ENCODE data around the gene CSH2. TPM values are rescaled to one million over a fixed set of nuclear protein-coding genes. Genes with fewer than 3 reads are reported as not detected.

The CSH2 gene
- total and polyA plus RNA-seq, 5 donors from 2014 or later = 3.8 TPM; not detected in 4

DNA sequence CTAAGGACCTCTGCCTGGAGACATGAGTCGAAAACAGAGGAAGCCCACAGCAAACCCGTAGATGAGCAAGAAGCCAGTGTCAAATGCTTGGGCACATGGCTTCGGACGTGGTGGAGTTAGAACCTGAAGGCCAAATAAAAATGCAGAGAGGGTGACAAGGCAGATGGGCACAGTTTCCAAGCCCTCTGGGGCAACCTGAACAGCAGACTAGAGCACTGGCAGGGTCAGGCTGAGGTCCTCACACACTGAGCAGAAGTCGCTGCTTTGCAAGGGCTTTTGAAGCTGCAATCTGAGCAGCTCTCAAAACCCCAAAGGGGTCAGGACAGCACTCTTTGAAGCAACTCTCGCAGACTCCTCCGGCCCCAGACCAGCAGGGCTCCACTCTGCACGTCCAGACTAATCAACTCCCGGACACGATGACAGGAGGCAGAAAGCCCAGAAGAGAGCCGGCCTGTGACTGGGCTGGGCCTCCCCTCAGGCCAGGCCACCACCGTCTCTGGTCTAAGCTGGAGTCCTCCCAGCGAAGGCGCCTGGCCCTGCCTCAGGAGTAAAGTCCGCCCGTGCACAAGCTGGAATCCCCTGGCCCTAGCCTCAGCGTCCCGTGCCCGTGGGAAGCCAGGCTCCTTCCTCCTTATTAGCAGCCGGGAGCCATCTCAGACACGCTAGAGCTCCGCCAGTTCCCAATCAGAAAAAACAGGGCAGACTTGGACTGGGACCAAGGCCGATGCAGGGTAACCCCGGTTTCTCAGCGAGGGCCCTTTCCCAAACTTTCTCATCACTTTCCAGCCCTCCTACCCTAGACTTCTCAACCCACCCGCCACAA is 31.9 kb downstream of the CSH2 start:
- DNase-seq (peak in 1 of 3 donors; percentile 31), ATAC-seq (ENCODE audit: low read depth in 2 of 2) (no peak)
- Histone ChIP-seq H3K9me3 (ENCODE audit: control insufficient read depth in 2 of 2, low read length in 2 of 2) (no peaks in the 10 kb centered on the region), H3K27ac (ENCODE audit: insufficient read depth, low read length, poor library complexity, severe bottlenecking) (peak overlapping the region; percentile 92), H3K36me3 (ENCODE audit: control insufficient read depth, insufficient read depth, low read length) (peaks cover 11% of the 10 kb centered on the region), H3K27me3 (ENCODE audit: control insufficient read depth, insufficient read depth, low read length) (no peaks in the 10 kb centered on the region), H3K4me1 (ENCODE audit: control insufficient read depth, insufficient read depth, low read length, poor library complexity, severe bottlenecking) (peaks cover 53% of the 10 kb centered on the region), H3K4me3 (ENCODE audit: low read depth, low read length) (peak overlapping the region; percentile 84)
- peak overlapping the region; percentile 85 to 96 (median 94) for H3K27ac Mint-ChIP-seq
- peaks cover 0 to 2% (median 0%) of the 10 kb centered on the region in 7 donors for H3K9me3 Mint-ChIP-seq
- H3K4me3 Mint-ChIP-seq = peak overlapping the region; percentile 90 to 96 (median 92)
- peaks cover 14 to 57% (median 27%) of the 10 kb centered on the region in 4 donors for H3K4me1 Mint-ChIP-seq
- H3K27me3 Mint-ChIP-seq = no peaks in the 10 kb centered on the region
- H3K36me3 Mint-ChIP-seq = peaks cover 7% of the 10 kb centered on the region

DNA sequence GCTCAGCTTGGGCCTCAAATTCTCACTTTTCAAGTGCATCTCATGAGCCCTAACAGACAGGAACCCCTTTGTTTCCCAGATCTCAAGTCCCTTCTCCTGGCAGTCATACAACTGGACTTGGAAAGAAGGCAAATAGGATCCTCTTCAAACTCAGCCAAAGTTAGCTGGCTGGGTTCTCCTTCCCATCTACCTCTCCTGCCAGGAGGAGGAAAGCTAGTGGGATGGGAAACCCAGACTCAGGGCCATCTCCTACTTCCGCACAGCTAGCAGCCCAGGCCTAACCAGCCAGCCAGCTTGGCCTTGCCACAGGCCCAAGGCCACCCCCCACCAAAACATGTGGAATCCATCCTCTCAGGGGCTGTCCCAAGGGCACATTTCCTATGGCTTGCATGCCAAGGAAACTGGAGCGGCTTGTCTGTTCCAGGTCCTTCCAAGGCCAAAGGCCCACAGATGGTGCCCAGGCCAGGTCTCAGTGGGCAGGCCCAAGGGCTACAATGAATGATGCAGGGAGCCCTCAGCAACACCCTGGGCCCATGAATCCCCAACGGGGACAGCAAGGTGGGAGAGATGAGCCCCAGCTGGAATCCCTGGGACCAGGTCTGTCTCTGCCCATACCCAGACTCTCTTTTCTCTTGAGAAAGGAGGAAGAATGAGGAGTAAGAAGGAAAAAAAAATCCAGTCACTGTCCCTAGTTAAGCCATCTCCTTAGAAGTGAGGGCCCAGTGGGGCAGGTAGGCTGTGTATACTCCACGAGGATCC is 32.7 kb downstream of the CSH2 start:
- DNase-seq (no peak), ATAC-seq (ENCODE audit: low read depth in 2 of 2) (no peak)
- Histone ChIP-seq H3K9me3 (ENCODE audit: control insufficient read depth in 2 of 2, low read length in 2 of 2) (no peaks in the 10 kb centered on the region), H3K36me3 (ENCODE audit: control insufficient read depth, insufficient read depth, low read length) (peaks cover 18% of the 10 kb centered on the region), H3K4me1 (ENCODE audit: control insufficient read depth, insufficient read depth, low read length, poor library complexity, severe bottlenecking) (peaks cover 53% of the 10 kb centered on the region), H3K4me3 (ENCODE audit: low read depth, low read length) (peak overlapping the region; percentile 84), H3K27me3 (ENCODE audit: control insufficient read depth, insufficient read depth, low read length) (no peaks in the 10 kb centered on the region), H3K27ac (ENCODE audit: insufficient read depth, low read length, poor library complexity, severe bottlenecking) (peak overlapping the region; percentile 92)
- H3K9me3 Mint-ChIP-seq = peaks cover 0 to 2% (median 0%) of the 10 kb centered on the region in 7 donors
- peak overlapping the region; percentile 90 to 96 (median 92) for H3K4me3 Mint-ChIP-seq
- no peaks in the 10 kb centered on the region for H3K27me3 Mint-ChIP-seq
- H3K27ac Mint-ChIP-seq = peak overlapping the region; percentile 79 to 96 (median 90)
- H3K36me3 Mint-ChIP-seq = peaks cover 7% of the 10 kb centered on the region
- H3K4me1 Mint-ChIP-seq = peaks cover 8 to 61% (median 25%) of the 10 kb centered on the region in 4 donors

DNA sequence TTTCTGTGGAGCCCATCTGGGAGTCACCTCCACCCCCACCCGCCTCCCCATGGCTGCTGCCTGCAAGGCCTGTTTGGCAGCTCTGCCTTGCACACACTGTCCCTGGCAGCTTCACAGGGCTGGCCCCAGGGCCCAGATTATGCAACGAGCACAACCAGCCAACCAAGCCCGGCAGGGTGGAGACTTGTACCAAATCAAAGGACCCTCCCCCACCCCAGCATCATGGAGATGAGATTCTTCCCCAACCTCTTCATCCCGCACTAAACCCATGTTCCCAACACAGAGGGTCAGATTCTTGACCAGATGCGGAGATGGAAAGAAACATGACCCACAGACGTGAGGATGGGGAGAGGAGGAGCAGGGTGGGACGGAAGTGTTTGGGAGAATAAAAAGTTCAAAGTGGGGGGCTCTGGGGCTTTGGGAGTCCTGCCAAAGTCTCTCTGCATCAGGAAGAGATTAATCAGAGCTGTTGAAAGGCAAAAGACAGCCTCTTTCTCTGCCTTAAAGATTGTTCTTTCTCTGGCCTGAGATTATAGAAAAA is 34.8 kb downstream of the CSH2 start:
- Mint-ChIP-seq H3K36me3 (peaks cover 9% of the 10 kb centered on the region), H3K4me3 (peak overlapping the region; percentile 73 to 93 (median 84)), H3K27me3 (no peaks in the 10 kb centered on the region), H3K27ac (peak overlapping the region; percentile 32 to 89 (median 86)), H3K4me1 (peaks cover 8 to 68% (median 26%) of the 10 kb centered on the region in 4 donors), H3K9me3 (peaks cover 0 to 2% (median 0%) of the 10 kb centered on the region in 7 donors)
- ATAC-seq (ENCODE audit: low read depth in 2 of 2) (no peak), DNase-seq (no peak)
- peaks cover 33% of the 10 kb centered on the region for H3K36me3 ChIP-seq (ENCODE audit: control insufficient read depth, insufficient read depth, low read length)
- H3K9me3 ChIP-seq (ENCODE audit: control insufficient read depth in 2 of 2, low read length in 2 of 2) = no peaks in the 10 kb centered on the region
- H3K4me3 ChIP-seq (ENCODE audit: low read depth, low read length) = peak overlapping the region; percentile 64
- no peaks in the 10 kb centered on the region for H3K27me3 ChIP-seq (ENCODE audit: control insufficient read depth, insufficient read depth, low read length)
- H3K27ac ChIP-seq (ENCODE audit: insufficient read depth, low read length, poor library complexity, severe bottlenecking) = peak overlapping the region; percentile 67
- H3K4me1 ChIP-seq (ENCODE audit: control insufficient read depth, insufficient read depth, low read length, poor library complexity, severe bottlenecking) = peaks cover 61% of the 10 kb centered on the region

- DNase-seq (no peak), ATAC-seq (ENCODE audit: low read depth in 2 of 2) (no peak)
- Mint-ChIP-seq H3K36me3 (peaks cover 9% of the 10 kb centered on the region), H3K27ac (no peak overlapping the region), H3K4me3 (peak overlapping the region; percentile 55 to 93 (median 70)), H3K4me1 (peaks cover 8 to 67% (median 23%) of the 10 kb centered on the region in 4 donors), H3K9me3 (peaks cover 0 to 2% (median 0%) of the 10 kb centered on the region in 7 donors), H3K27me3 (no peaks in the 10 kb centered on the region)
- Histone ChIP-seq H3K27ac (ENCODE audit: insufficient read depth, low read length, poor library complexity, severe bottlenecking) (peak overlapping the region; percentile 67), H3K27me3 (ENCODE audit: control insufficient read depth, insufficient read depth, low read length) (no peaks in the 10 kb centered on the region), H3K4me3 (ENCODE audit: low read depth, low read length) (no peak overlapping the region), H3K36me3 (ENCODE audit: control insufficient read depth, insufficient read depth, low read length) (peaks cover 39% of the 10 kb centered on the region), H3K9me3 (ENCODE audit: control insufficient read depth in 2 of 2, low read length in 2 of 2) (no peaks in the 10 kb centered on the region), H3K4me1 (ENCODE audit: control insufficient read depth, insufficient read depth, low read length, poor library complexity, severe bottlenecking) (peaks cover 55% of the 10 kb centered on the region)
Measured at GRCh38 chr17:63837962-63838600, 35.4 kb downstream of the CSH2 start.

- ATAC-seq (ENCODE audit: low read depth in 2 of 2) = no peak
- Histone ChIP-seq H3K36me3 (ENCODE audit: control insufficient read depth, insufficient read depth, low read length) (peaks cover 45% of the 10 kb centered on the region), H3K4me3 (ENCODE audit: low read depth, low read length) (no peak overlapping the region), H3K9me3 (ENCODE audit: control insufficient read depth in 2 of 2, low read length in 2 of 2) (no peaks in the 10 kb centered on the region), H3K27me3 (ENCODE audit: control insufficient read depth, insufficient read depth, low read length) (no peaks in the 10 kb centered on the region), H3K4me1 (ENCODE audit: control insufficient read depth, insufficient read depth, low read length, poor library complexity, severe bottlenecking) (peaks cover 55% of the 10 kb centered on the region), H3K27ac (ENCODE audit: insufficient read depth, low read length, poor library complexity, severe bottlenecking) (no peak overlapping the region)
- Mint-ChIP-seq H3K9me3 (peaks cover 0 to 2% (median 0%) of the 10 kb centered on the region in 7 donors), H3K4me3 (no peak overlapping the region), H3K27ac (peak overlapping the region in 2 of 3 donors; percentile 51 to 58), H3K27me3 (no peaks in the 10 kb centered on the region), H3K4me1 (peaks cover 8 to 66% (median 23%) of the 10 kb centered on the region in 4 donors), H3K36me3 (peaks cover 12% of the 10 kb centered on the region)
- DNase-seq = no peak
Measured at GRCh38 chr17:63837480-63837879, 36.0 kb downstream of the CSH2 start.

DNA sequence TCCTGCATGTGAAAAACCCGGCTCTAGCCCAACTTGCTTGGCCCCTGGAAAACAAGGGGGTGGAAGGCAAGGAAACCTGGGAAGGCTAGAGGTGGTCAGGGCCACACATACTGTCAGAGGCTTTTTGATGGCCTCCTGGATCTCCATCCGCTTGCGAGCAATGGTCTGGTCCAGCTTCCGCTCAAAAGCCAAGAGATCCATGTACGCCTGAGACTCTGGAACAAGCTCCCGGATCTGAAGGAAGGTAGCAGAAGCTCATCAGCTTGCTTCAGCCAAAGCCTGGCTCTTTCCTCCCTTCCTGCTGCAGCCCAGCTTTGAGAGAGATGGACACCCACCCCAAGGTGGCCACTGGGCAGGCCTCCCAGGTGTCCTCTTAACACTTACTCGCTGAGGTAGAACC is 36.7 kb downstream of the CSH2 start:
- H3K9me3 ChIP-seq (ENCODE audit: control insufficient read depth in 2 of 2, low read length in 2 of 2) = no peaks in the 10 kb centered on the region
- ATAC-seq (ENCODE audit: low read depth in 2 of 2) (no peak), DNase-seq (no peak)
- Mint-ChIP-seq H3K36me3 (peaks cover 19% of the 10 kb centered on the region), H3K4me1 (peaks cover 8 to 73% (median 26%) of the 10 kb centered on the region in 4 donors), H3K27me3 (no peaks in the 10 kb centered on the region), H3K9me3 (peaks cover 0 to 2% (median 0%) of the 10 kb centered on the region in 7 donors), H3K27ac (peak overlapping the region in 1 of 3 donors; percentile 58), H3K4me3 (peak overlapping the region in 1 of 4 donors; percentile 67)
- H3K27me3 ChIP-seq (ENCODE audit: control insufficient read depth, insufficient read depth, low read length) = no peaks in the 10 kb centered on the region
- H3K4me1 ChIP-seq (ENCODE audit: control insufficient read depth, insufficient read depth, low read length, poor library complexity, severe bottlenecking) = peaks cover 60% of the 10 kb centered on the region
- H3K4me3 ChIP-seq (ENCODE audit: low read depth, low read length) = no peak overlapping the region
- H3K27ac ChIP-seq (ENCODE audit: insufficient read depth, low read length, poor library complexity, severe bottlenecking) = no peak overlapping the region
- H3K36me3 ChIP-seq (ENCODE audit: control insufficient read depth, insufficient read depth, low read length) = peaks cover 52% of the 10 kb centered on the region

DNA sequence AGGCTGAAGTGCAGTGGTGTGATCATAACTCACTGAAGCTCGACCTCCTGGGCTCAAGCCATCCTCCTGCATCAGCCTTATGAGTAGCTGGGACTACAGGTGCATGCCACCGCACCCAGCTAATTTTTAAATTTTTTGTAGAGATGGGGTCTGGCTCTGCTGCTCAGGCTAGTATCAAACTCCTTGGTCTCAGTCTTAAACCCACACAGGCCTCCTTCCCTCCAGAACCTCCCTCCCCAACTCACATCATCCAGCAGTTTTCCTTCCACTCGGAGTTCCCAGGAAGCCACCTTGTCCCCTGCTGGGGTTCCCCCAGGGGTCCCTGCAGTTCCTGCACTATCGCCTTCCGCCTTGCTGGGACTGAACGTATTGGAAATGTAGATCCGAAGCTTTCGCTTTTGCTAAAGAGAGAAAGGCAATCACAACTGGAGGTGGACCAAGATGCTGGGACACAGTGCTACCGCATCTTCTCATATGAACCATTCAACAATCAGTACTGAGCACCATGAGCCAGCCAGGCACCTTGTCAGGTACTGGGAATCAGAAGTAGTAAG is 38.2 kb downstream of the CSH2 start:
- ATAC-seq (ENCODE audit: low read depth in 2 of 2) (no peak), DNase-seq (no peak)
- H3K27ac ChIP-seq (ENCODE audit: insufficient read depth, low read length, poor library complexity, severe bottlenecking) = peak overlapping the region; percentile 19
- peaks cover 4 to 75% (median 31%) of the 10 kb centered on the region in 4 donors for H3K4me1 Mint-ChIP-seq
- no peaks in the 10 kb centered on the region for H3K9me3 Mint-ChIP-seq
- H3K27ac Mint-ChIP-seq = peak overlapping the region; percentile 59 to 94 (median 80)
- H3K27me3 ChIP-seq (ENCODE audit: control insufficient read depth, insufficient read depth, low read length) = no peaks in the 10 kb centered on the region
- peak overlapping the region in 1 of 4 donors; percentile 62 for H3K4me3 Mint-ChIP-seq
- H3K9me3 ChIP-seq (ENCODE audit: control insufficient read depth in 2 of 2, low read length in 2 of 2) = no peaks in the 10 kb centered on the region
- H3K4me1 ChIP-seq (ENCODE audit: control insufficient read depth, insufficient read depth, low read length, poor library complexity, severe bottlenecking) = peaks cover 60% of the 10 kb centered on the region
- no peak overlapping the region for H3K4me3 ChIP-seq (ENCODE audit: low read depth, low read length)
- no peaks in the 10 kb centered on the region for H3K27me3 Mint-ChIP-seq
- peaks cover 68% of the 10 kb centered on the region for H3K36me3 ChIP-seq (ENCODE audit: control insufficient read depth, insufficient read depth, low read length)
- peaks cover 34% of the 10 kb centered on the region for H3K36me3 Mint-ChIP-seq

All from CD4-positive, CD25-positive, alpha-beta regulatory T cell (primary cell).